ENCODE data around the gene NAMPT.
"Not testable (repeated sequence)": the region's sequence is repeated elsewhere in the genome, so short reads cannot be mapped to it uniquely, and the experiment has no call there.

Gene NAMPT

DNA sequence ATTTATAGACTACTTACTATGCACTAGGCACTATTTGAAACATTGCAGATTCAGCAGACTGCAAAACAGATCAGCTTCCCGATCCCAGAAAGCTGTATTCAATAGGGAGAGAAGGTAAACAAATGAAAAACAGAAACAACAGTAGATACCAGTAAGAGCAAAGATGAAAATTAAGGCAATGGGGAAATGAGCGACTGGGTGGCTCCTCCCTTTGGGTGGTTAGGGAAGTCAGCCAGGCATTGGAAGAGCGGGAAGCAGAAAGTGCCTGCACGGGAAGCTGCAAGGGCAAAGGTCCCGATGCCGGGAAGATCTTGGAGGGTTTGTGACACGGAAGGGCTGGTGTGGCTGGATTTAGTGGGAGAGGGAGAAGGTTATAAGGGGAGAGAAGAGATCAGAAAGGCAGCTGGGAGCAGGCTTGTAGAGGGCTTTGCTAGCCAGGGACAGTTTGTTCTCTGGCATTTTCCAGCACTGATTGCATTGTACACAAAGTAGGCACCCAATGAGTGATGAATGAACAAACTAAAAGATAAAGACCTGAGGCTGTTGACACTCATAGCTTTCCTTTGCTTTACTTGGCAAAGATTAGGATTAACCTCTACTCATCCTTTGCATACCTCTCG is 67.8 kb downstream of the NAMPT start:
- Histone ChIP-seq H3K4me3 (peak overlapping the region; percentile 11 to 23), H3K9me3 (no peaks in the 10 kb centered on the region), H3K27me3 (no peaks in the 10 kb centered on the region), H3K36me3 (no peaks in the 10 kb centered on the region), H3K27ac (peak overlapping the region; percentile 78), H3K4me1 (peaks cover 4 to 32% (median 11%) of the 10 kb centered on the region in 4 donors)
- peak; percentile 82 to 90 for DNase-seq
- intact Hi-C loops (cut with DNase I; ENCODE audit: low total_unique reads): loop anchor here (2.0 kb wide), 1 partner anchor 62 kb away; no protein-coding TSS in a partner anchor
- TF ChIP-seq, protein P1, sequence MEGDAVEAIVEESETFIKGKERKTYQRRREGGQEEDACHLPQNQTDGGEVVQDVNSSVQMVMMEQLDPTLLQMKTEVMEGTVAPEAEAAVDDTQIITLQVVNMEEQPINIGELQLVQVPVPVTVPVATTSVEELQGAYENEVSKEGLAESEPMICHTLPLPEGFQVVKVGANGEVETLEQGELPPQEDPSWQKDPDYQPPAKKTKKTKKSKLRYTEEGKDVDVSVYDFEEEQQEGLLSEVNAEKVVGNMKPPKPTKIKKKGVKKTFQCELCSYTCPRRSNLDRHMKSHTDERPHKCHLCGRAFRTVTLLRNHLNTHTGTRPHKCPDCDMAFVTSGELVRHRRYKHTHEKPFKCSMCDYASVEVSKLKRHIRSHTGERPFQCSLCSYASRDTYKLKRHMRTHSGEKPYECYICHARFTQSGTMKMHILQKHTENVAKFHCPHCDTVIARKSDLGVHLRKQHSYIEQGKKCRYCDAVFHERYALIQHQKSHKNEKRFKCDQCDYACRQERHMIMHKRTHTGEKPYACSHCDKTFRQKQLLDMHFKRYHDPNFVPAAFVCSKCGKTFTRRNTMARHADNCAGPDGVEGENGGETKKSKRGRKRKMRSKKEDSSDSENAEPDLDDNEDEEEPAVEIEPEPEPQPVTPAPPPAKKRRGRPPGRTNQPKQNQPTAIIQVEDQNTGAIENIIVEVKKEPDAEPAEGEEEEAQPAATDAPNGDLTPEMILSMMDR (IDR thresholded peaks at IDR 0.05): no peak

- Histone ChIP-seq H3K27ac (peak overlapping the region; percentile 78), H3K4me3 (peak overlapping the region in 1 of 2 donors; percentile 23)
Measured at GRCh38 chr7:106216517-106216922, 68.3 kb downstream of the NAMPT start.

DNA sequence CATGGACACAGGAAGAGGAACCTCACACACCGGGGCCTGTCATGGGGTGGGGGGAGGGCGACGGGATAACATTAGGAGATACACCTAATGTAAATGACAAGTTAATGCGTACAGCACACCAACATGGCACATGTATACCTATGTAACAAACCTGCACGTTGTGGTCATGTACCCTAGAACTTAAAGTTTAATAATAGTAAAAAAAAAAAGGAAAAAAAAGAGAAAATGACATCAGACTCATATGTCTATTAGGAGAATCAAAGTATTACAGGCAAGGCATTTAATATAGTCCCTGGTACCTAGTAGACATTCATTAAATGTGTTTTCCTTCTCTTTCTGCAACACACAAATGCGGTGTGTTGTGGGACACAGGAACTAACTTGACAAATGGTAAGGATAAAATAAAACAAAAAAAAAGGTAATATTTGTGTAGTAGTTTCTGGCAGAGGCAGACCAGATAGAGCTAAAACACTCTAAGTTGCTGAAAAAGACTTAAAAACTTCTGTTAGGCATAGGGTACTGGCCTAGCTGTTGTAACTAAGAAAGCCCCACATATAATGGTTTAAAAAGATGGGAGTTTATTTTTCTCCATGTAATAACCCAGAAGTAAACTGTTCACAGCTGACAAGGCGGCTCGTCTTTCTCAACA is 68.8 kb downstream of the NAMPT start:
- Histone ChIP-seq H3K27ac (peak overlapping the region; percentile 78), H3K27me3 (no peaks in the 10 kb centered on the region), H3K4me3 (no peak overlapping the region), H3K36me3 (no peaks in the 10 kb centered on the region), H3K4me1 (peaks cover 4 to 32% (median 11%) of the 10 kb centered on the region in 4 donors), H3K9me3 (no peaks in the 10 kb centered on the region)
- DNase-seq: no peak
- intact Hi-C loops (cut with DNase I; ENCODE audit: low total_unique reads): loop anchor here (2.0 kb wide), 1 partner anchor 63 kb away; no protein-coding TSS in a partner anchor
- TF ChIP-seq, protein P1 (IDR thresholded peaks at IDR 0.05): no peak

More at GRCh38 chr7:106216517-106216922, 68.3 kb downstream of the NAMPT start:
- Histone ChIP-seq H3K36me3 (no peaks in the 10 kb centered on the region), H3K27me3 (no peaks in the 10 kb centered on the region), H3K9me3 (no peaks in the 10 kb centered on the region), H3K4me1 (peaks cover 4 to 32% (median 11%) of the 10 kb centered on the region in 4 donors)
- intact Hi-C loops (cut with DNase I; ENCODE audit: low total_unique reads): loop anchor here (2.0 kb wide), 1 partner anchor 62 kb away; no protein-coding TSS in a partner anchor
- peak; percentile 73 to 77 for DNase-seq
- TF ChIP-seq, protein P1 (IDR thresholded peaks at IDR 0.05): no peak

- H3K27ac ChIP-seq; H3K9me3 ChIP-seq; H3K4me1 ChIP-seq; H3K4me3 ChIP-seq; DNase-seq; H3K27me3 ChIP-seq; H3K36me3 ChIP-seq; intact Hi-C loops (cut with DNase I; ENCODE audit: low total_unique reads): not testable (repeated sequence)
Measured at GRCh38 chr7:106208944-106209343, 75.8 kb downstream of the NAMPT start.

DNA sequence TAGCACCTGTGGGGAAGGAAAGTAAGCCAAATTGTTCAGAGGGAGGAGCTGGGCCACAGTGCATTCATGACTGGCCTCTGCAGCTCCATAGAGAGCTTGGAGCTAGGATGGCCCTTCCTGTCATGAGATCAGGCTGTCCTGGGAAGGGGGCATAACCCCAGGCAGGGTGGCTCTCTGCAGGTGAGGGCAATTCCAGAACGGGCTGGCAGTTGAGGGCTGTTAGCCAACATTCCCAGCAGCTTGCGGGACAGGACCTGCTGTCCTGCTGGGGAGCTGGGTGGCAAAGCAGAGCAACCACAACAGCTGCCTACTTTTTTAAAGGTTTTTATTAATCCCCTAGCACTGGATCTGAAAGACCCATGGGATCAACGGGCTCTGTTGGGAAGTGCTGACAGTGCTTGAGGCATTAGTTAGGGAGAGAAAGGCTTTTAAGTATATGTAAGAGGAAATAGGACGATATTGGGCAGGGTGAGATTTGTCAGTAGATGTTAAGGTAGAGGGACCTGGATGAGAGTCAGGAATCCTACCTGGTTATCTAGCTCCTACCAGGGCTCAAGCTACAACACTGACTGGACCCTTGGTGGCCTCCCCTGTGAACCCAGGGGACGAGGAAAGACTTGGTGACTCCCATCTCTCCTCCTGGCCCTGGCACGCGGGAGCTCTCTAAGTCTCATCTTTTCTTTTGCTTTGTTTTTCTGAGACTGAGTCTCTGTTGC is 77.8 kb downstream of the NAMPT start:
- DNase-seq: no peak
- no peaks in the 10 kb centered on the region for H3K36me3 ChIP-seq
- intact Hi-C loops (cut with DNase I; ENCODE audit: low total_unique reads): no loop called here

More for the DNA sequence above, 77.8 kb downstream of the NAMPT start:
- Histone ChIP-seq H3K4me3 (no peak overlapping the region), H3K9me3 (no peaks in the 10 kb centered on the region), H3K27ac (no peak overlapping the region), H3K4me1 (peaks cover 0 to 9% (median 0%) of the 10 kb centered on the region in 4 donors), H3K27me3 (no peaks in the 10 kb centered on the region)
- TF ChIP-seq, protein P1 (IDR thresholded peaks at IDR 0.05): no peak

Data from tibial artery (tissue), 4 donors.